DND-41 (cell line): ENCODE results near the gene CEP112.

Source experiments
- ATAC-seq: fragments of 200-7000 bp; cut with Tn5 transposase; 3 replicates; pipeline ENCODE4 v1.9.1; 2021; ENCODE audit warnings: low read depth; ENCODE audit not compliant: insufficient read depth
- DNase-seq: peaks from one replicate; pipeline ENCODE4 v3.0.0-alpha.2; 2020
- H2AFZ ChIP-seq: 2 replicates; pipeline ENCODE4 v1.6.0; 2012; ENCODE audit warnings: low read depth, low read length
- H3K27ac ChIP-seq: 2 replicates; pipeline ENCODE4 v1.5.1; 2012; ENCODE audit warnings: low read length, inconsistent platforms
- H3K27me3 ChIP-seq: fragments of 200-600 bp; sonication (generic); 2 replicates; pipeline ENCODE4 v1.6.0; 2012; ENCODE audit warnings: low read length, mild to moderate bottlenecking, inconsistent platforms; ENCODE audit not compliant: insufficient read depth, poor library complexity
- H3K36me3 ChIP-seq: 2 replicates; pipeline ENCODE4 v1.5.1; 2012; ENCODE audit warnings: low read length, inconsistent platforms; ENCODE audit not compliant: insufficient read depth
- H3K4me1 ChIP-seq: 2 replicates; pipeline ENCODE4 v1.5.1; 2012; ENCODE audit warnings: mild to moderate bottlenecking, low read length; ENCODE audit not compliant: insufficient read depth
- H3K4me2 ChIP-seq: 2 replicates; pipeline ENCODE4 v1.6.0; 2012; ENCODE audit warnings: mild to moderate bottlenecking, moderate library complexity, low read length, inconsistent platforms; ENCODE audit not compliant: insufficient read depth
- H3K4me3 ChIP-seq, 2 experiments: fragments of 200-600 bp in 1 of 2; shearing (Covaris generic) in 1 of 2; 2 replicates each; pipeline ENCODE4 v1.5.1; 2012 to 2016; ENCODE audit warnings: inconsistent platforms in 2 of 2, low read length in 2 of 2, mild to moderate bottlenecking in 2 of 2, low read depth in 1 of 2, moderate library complexity in 1 of 2
- H3K79me2 ChIP-seq: 2 replicates; pipeline ENCODE4 v1.6.0; 2012; ENCODE audit warnings: low read length, inconsistent platforms; ENCODE audit not compliant: insufficient read depth
- H3K9ac ChIP-seq: 2 replicates; pipeline ENCODE4 v1.6.0; 2012; ENCODE audit warnings: low read depth, mild to moderate bottlenecking, inconsistent platforms, low read length, moderate library complexity
- H3K9me3 ChIP-seq: 2 replicates; pipeline ENCODE4 v1.5.1; 2012; ENCODE audit warnings: low read length, moderate library complexity, mild to moderate bottlenecking, inconsistent platforms; ENCODE audit not compliant: insufficient read depth, severe bottlenecking
- H4K20me1 ChIP-seq: 2 replicates; pipeline ENCODE4 v1.6.0; 2012; ENCODE audit warnings: low read length; ENCODE audit not compliant: insufficient read depth
- EZH2 ChIP-seq: IDR thresholded peaks from 3 replicates; pipeline ENCODE4 v1.6.1; 2012; ENCODE audit warnings: borderline replicate concordance, low read depth, mild to moderate bottlenecking, moderate library complexity, low read length, inconsistent platforms; ENCODE audit not compliant: severe bottlenecking
- TF ChIP-seq, protein P1 (sequence below): IDR thresholded peaks from 2 replicates; pipeline ENCODE4 v1.5.1; 2012; ENCODE audit warnings: borderline replicate concordance, low read length, moderate library complexity, mild to moderate bottlenecking; ENCODE audit not compliant: poor library complexity, severe bottlenecking; ENCODE audit errors: extremely low read depth

CEP112 gene

DNA sequence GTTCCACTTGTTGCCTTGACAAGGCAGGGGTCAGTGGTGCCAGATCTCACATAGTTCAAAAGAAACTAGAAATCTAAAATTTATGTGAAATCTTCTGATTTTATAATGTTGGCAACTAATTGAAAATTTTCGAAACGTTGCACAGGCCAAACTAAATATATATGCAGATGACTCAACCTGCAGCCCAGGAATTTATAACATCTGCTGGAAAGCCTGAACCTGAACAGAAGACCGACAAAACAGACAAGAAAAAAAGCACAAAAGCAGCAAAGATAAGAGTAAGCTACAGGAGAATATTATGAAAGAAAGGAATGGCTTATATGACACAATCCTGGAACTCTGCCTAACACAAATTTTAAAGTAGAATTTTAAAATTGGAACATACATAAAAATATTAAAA, 207.6 kb downstream of the CEP112 start:
- Histone ChIP-seq H3K4me2 (no peak overlapping the region), H3K27me3 (no peaks in the 10 kb centered on the region), H3K9ac (no peak overlapping the region), H3K4me1 (no peaks in the 10 kb centered on the region), H3K9me3 (peaks cover 14% of the 10 kb centered on the region), H3K79me2 (no peaks in the 10 kb centered on the region), H3K27ac (no peak overlapping the region), H3K36me3 (no peaks in the 10 kb centered on the region), H3K4me3 (no peak overlapping the region), H2AFZ (no peak overlapping the region), H4K20me1 (no peaks in the 10 kb centered on the region)
- ATAC-seq = no peak
- TF ChIP-seq, protein P1, sequence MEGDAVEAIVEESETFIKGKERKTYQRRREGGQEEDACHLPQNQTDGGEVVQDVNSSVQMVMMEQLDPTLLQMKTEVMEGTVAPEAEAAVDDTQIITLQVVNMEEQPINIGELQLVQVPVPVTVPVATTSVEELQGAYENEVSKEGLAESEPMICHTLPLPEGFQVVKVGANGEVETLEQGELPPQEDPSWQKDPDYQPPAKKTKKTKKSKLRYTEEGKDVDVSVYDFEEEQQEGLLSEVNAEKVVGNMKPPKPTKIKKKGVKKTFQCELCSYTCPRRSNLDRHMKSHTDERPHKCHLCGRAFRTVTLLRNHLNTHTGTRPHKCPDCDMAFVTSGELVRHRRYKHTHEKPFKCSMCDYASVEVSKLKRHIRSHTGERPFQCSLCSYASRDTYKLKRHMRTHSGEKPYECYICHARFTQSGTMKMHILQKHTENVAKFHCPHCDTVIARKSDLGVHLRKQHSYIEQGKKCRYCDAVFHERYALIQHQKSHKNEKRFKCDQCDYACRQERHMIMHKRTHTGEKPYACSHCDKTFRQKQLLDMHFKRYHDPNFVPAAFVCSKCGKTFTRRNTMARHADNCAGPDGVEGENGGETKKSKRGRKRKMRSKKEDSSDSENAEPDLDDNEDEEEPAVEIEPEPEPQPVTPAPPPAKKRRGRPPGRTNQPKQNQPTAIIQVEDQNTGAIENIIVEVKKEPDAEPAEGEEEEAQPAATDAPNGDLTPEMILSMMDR = no peak
- TF ChIP-seq EZH2 = no peak
- no peak for DNase-seq

DNA sequence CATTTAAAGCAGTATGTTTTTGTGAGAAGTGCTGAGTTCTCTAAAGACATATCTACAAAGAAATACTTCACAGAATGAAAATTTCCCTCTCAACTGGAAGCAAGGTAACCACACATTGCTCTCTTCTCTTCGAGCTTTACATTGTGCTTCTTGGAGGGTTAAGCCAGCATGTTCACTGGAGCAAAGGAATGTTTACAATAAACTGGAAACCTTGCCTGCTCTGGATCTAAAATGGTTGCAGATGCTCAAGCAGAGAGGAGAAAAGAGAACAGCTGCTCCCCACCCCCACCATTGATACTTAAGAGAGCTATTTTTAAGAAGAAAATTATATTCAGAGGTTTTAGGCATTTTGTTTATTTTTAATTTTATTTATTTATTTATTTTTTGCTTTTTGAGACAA, 213.1 kb downstream of the CEP112 start:
- no peaks in the 10 kb centered on the region for H3K4me1 ChIP-seq
- no peaks in the 10 kb centered on the region for H3K9me3 ChIP-seq
- no peaks in the 10 kb centered on the region for H3K27me3 ChIP-seq
- H3K79me2 ChIP-seq = no peaks in the 10 kb centered on the region
- no peaks in the 10 kb centered on the region for H3K36me3 ChIP-seq
- H3K4me3 ChIP-seq = no peak overlapping the region
- DNase-seq (no peak), ATAC-seq (no peak)
- no peak for TF ChIP-seq EZH2
- TF ChIP-seq, protein P1 = no peak
- no peaks in the 10 kb centered on the region for H4K20me1 ChIP-seq
- no peak overlapping the region for H3K9ac ChIP-seq
- no peak overlapping the region for H3K27ac ChIP-seq
- H2AFZ ChIP-seq = no peak overlapping the region
- H3K4me2 ChIP-seq = no peak overlapping the region

DNA sequence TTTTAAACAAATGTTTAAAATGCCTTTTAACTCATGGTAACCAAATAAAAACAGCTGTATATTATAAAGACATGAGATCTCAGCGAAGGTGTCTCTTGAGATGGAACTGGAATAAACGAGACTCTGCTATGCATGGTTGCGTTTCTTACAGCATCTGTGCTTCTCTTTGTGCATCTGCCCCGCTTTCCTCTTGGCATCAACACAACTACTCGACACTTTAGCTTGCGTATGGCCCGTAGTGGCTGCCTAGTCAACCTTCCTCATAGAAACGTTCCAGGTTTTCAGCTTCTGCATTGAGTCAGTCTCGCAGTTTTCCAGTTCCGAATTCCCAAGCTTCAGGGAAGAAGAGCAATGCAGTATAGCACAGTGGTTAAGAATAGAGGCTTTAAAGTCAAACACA, 214.9 kb downstream of the CEP112 start:
- Histone ChIP-seq H3K4me2 (no peak overlapping the region), H3K36me3 (no peaks in the 10 kb centered on the region), H3K4me3 (no peak overlapping the region), H3K27me3 (no peaks in the 10 kb centered on the region), H4K20me1 (no peaks in the 10 kb centered on the region), H3K4me1 (no peaks in the 10 kb centered on the region), H3K79me2 (no peaks in the 10 kb centered on the region), H3K27ac (no peak overlapping the region), H2AFZ (no peak overlapping the region), H3K9ac (no peak overlapping the region), H3K9me3 (no peaks in the 10 kb centered on the region)
- ATAC-seq (no peak), DNase-seq (no peak)
- no peak for TF ChIP-seq EZH2
- TF ChIP-seq, protein P1 = no peak

DNA sequence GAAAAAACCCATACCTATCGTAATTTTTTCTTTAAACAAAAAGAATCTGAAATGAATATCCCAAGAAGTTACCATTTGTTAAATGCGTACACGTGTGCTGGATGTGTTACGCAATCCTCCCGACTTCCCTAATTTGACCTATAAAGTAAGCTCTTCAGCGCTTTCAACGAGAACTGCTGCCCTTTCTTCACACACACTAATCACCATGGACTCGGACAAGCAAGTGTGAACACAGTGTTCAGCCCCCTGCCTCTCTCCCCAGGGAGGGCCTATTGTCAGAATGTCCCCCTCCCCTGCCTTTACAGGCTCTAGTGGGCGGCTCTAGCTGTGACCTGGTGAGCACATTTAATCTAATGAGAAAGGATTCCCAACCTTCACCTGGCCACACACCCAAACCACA, 216.1 kb downstream of the CEP112 start:
- Histone ChIP-seq H3K9me3 (peaks cover 5% of the 10 kb centered on the region), H3K4me1 (no peaks in the 10 kb centered on the region), H3K9ac (no peak overlapping the region), H3K27ac (no peak overlapping the region), H2AFZ (no peak overlapping the region), H3K79me2 (no peaks in the 10 kb centered on the region), H3K36me3 (no peaks in the 10 kb centered on the region), H3K4me2 (no peak overlapping the region), H3K27me3 (no peaks in the 10 kb centered on the region), H4K20me1 (no peaks in the 10 kb centered on the region), H3K4me3 (no peak overlapping the region)
- no peak for DNase-seq
- no peak for ATAC-seq
- no peak for TF ChIP-seq EZH2
- TF ChIP-seq, protein P1 = no peak
